HepG2 (cell line): Measurements from ENCODE around the gene TMEM225B.

ENCODE experiments used
- CEBPG ChIP-seq: IDR thresholded peaks from 2 replicates; pipeline ENCODE4 v1.6.1; 2016
- CTCF ChIP-seq: sonication (generic); formaldehyde crosslinking; IDR thresholded peaks from 2 replicates; pipeline ENCODE4 v1.5.0; 2020; ENCODE audit warnings: mild to moderate bottlenecking, missing genetic modification reagents, moderate library complexity
- ERF ChIP-seq: IDR thresholded peaks from 2 replicates; pipeline ENCODE4 v1.6.1; 2018; ENCODE audit warnings: missing biosample characterization, missing genetic modification reagents
- EZH2 ChIP-seq: conservative IDR thresholded peaks from 2 replicates; pipeline ENCODE4 v1.6.1; 2012; ENCODE audit warnings: mild to moderate bottlenecking, low read depth, low read length, moderate library complexity
- FOXK2 ChIP-seq: fragments of 450-650 bp; IDR thresholded peaks from 2 replicates; pipeline ENCODE4 v1.6.1; 2016
- HNRNPH1 ChIP-seq: fragments of 200-400 bp; formaldehyde crosslinking; optimal IDR thresholded peaks from 2 replicates; pipeline ENCODE3; 2017; ENCODE audit warnings: mild to moderate bottlenecking, low read depth, low read length
- KLF15 ChIP-seq: sonication (generic); formaldehyde crosslinking; IDR thresholded peaks from 2 replicates; pipeline ENCODE4 v1.8.1; 2023; ENCODE audit warnings: borderline replicate concordance, mild to moderate bottlenecking, inconsistent platforms, missing genetic modification reagents, mixed read lengths
- NFYB ChIP-seq: sonication (generic); formaldehyde crosslinking; IDR thresholded peaks from 2 replicates; pipeline ENCODE4 v1.4.0; 2020; ENCODE audit warnings: missing genetic modification reagents
- POLR2AphosphoS5 ChIP-seq: IDR thresholded peaks from 2 replicates; pipeline ENCODE4 v1.6.1; 2012; ENCODE audit warnings: low read depth, low read length
- THAP8 ChIP-seq: sonication (generic); formaldehyde crosslinking; IDR thresholded peaks from 2 replicates; pipeline ENCODE4 v1.5.1; 2020; ENCODE audit warnings: missing genetic modification reagents, mild to moderate bottlenecking, borderline replicate concordance
- ZBTB49 ChIP-seq: sonication (generic); formaldehyde crosslinking; IDR thresholded peaks from 2 replicates; pipeline ENCODE4 v1.4.0; 2020; ENCODE audit warnings: missing genetic modification reagents, borderline replicate concordance
- ZFP62 ChIP-seq: sonication (generic); formaldehyde crosslinking; IDR thresholded peaks from 2 replicates; pipeline ENCODE4 v1.4.0; 2020; ENCODE audit warnings: missing genetic modification reagents
- TF ChIP-seq, protein P1 (sequence below): sonication (generic); formaldehyde crosslinking; IDR thresholded peaks from 2 replicates; pipeline ENCODE4 v1.4.0; 2020; ENCODE audit warnings: missing genetic modification reagents, borderline replicate concordance
- TF ChIP-seq, protein P2 (sequence below), 2 experiments: IDR thresholded peaks; 2 replicates each; pipeline ENCODE4 v1.6.1; 2011 to 2012; ENCODE audit warnings: low read length in 2 of 2, borderline replicate concordance in 1 of 2, low read depth in 1 of 2, mild to moderate bottlenecking in 1 of 2, moderate library complexity in 1 of 2

DNA sequence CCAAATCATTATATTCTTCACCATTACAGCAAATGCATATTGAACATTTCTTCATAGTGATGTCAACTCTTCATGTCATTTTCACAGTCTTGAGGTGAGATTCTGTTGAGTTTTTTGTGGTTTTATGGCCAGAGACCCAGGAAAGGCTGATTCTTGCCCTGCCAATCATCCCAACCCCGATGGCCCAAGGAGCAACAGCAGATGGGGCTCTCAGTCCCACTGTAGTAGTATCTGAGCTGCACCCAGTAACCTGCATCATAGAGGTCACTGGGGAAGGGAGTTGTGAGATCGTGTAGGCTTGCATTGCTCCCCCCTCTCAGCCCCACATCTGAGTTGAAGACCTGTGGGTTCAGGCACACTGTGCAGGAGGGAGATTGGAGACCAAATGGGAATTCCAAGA, 45.4 kb downstream of the TMEM225B start:
- no peak for TF ChIP-seq NFYB (CRISPR knock-in tag)
- TF ChIP-seq EZH2, result no peak
- TF ChIP-seq ZFP62, result no peak
- no peak for TF ChIP-seq KLF15 (CRISPR knock-in tag)
- no peak for TF ChIP-seq HNRNPH1
- no peak for TF ChIP-seq THAP8 (CRISPR knock-in tag)
- TF ChIP-seq FOXK2, result no peak
- TF ChIP-seq POLR2AphosphoS5, result no peak
- TF ChIP-seq CEBPG (CRISPR knock-in tag), result no peak
- no peak for TF ChIP-seq CTCF (CRISPR knock-in tag)
- TF ChIP-seq, protein P1, sequence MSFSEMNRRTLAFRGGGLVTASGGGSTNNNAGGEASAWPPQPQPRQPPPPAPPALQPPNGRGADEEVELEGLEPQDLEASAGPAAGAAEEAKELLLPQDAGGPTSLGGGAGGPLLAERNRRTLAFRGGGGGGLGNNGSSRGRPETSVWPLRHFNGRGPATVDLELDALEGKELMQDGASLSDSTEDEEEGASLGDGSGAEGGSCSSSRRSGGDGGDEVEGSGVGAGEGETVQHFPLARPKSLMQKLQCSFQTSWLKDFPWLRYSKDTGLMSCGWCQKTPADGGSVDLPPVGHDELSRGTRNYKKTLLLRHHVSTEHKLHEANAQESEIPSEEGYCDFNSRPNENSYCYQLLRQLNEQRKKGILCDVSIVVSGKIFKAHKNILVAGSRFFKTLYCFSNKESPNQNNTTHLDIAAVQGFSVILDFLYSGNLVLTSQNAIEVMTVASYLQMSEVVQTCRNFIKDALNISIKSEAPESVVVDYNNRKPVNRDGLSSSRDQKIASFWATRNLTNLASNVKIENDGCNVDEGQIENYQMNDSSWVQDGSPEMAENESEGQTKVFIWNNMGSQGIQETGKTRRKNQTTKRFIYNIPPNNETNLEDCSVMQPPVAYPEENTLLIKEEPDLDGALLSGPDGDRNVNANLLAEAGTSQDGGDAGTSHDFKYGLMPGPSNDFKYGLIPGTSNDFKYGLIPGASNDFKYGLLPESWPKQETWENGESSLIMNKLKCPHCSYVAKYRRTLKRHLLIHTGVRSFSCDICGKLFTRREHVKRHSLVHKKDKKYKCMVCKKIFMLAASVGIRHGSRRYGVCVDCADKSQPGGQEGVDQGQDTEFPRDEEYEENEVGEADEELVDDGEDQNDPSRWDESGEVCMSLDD (CRISPR knock-in tag), result no peak
- TF ChIP-seq, protein P2, sequence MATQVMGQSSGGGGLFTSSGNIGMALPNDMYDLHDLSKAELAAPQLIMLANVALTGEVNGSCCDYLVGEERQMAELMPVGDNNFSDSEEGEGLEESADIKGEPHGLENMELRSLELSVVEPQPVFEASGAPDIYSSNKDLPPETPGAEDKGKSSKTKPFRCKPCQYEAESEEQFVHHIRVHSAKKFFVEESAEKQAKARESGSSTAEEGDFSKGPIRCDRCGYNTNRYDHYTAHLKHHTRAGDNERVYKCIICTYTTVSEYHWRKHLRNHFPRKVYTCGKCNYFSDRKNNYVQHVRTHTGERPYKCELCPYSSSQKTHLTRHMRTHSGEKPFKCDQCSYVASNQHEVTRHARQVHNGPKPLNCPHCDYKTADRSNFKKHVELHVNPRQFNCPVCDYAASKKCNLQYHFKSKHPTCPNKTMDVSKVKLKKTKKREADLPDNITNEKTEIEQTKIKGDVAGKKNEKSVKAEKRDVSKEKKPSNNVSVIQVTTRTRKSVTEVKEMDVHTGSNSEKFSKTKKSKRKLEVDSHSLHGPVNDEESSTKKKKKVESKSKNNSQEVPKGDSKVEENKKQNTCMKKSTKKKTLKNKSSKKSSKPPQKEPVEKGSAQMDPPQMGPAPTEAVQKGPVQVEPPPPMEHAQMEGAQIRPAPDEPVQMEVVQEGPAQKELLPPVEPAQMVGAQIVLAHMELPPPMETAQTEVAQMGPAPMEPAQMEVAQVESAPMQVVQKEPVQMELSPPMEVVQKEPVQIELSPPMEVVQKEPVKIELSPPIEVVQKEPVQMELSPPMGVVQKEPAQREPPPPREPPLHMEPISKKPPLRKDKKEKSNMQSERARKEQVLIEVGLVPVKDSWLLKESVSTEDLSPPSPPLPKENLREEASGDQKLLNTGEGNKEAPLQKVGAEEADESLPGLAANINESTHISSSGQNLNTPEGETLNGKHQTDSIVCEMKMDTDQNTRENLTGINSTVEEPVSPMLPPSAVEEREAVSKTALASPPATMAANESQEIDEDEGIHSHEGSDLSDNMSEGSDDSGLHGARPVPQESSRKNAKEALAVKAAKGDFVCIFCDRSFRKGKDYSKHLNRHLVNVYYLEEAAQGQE (IDR thresholded peaks at IDR 0.05; ENCODE audit: borderline replicate concordance in 1 of 2, low read depth in 1 of 2, low read length in 2 of 2), result no peak
- TF ChIP-seq ERF, result no peak
- TF ChIP-seq ZBTB49, result no peak
